ENCODE data around the gene MINAR1. TPM values are rescaled to one million over a fixed set of nuclear protein-coding genes. Genes with fewer than 3 reads are reported as not detected.

MINAR1 gene
- polyA plus RNA-seq, 10 donors = 1.3 to 2.1 (median 1.6) TPM

DNA sequence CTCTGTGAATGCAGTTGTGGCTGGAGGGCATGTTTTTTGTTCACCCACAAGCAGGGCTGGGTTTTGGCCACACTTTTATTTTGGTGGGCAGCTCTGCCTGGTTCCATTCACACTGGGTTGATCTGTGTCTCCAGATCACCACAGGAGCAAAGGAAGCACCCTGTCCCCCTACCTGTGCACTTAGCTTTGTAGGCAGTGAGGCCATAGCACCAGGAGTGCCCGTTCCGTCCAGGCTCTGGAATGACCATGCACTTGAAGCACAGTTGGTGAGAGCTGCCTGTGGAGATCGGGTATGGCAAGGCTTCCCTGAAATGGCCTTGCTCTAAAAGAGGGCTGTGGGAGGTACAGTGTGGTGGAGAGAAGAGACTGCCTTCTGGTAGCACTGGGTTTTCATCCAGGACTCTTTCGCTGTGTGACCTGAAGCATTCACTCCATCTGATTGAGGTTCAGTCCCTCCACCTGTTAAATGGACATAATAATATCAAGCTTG is 31.7 kb downstream of the MINAR1 start:
- no peak for DNase-seq

DNA sequence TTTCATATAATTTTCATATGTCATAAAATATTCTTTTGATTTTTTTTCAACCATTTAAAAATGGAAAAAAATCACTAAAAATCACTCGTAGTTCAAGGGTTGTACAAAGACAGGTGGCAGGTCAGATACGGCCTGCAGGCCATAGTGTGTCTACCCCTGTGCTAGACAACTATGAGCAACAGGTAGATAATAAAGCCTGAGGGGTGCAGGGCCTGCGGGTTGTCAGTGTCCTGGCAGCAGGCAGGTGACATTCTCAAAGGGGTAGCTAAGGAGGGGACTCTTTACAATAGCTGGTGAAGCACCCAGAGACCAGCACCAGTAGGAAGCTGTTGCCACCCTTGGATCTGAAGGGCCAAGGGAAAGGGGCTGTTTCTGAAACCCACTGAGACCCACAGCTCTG is 34.4 kb downstream of the MINAR1 start:
- DNase-seq = no peak

DNA sequence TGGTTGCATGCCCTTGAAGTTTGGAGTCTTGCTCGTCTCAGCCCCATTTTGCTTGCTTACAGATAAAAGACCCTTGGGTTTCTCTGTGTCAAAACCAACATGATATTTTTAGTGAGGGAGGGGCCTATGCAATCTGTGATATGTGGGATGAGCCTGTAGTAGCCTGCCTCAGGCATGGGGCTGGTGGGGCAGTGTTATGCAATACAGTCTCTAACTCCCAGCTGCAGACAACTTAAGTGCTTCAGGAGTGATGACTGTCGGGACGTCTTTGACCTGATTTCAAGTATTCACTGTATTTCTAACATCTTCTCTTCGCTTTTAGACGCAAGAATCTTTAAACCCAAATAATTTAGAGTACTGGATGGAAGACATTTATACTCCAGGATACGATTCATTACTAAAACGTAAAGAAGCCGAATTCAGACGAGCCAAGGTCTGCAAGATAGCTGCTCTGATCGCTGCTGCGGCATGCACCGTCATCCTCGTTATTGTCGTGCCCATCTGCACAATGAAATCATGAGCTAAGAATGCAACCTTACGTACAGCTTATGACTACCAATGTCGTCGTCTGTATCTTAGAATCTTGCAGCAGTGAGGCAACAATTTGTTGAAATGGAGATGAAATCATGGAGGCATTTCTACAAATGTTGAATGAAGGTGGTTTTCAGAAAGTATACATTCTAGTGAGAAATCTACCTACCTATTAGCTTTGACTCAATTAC is 35.9 kb downstream of the MINAR1 start:
- DNase-seq = no peak

DNA sequence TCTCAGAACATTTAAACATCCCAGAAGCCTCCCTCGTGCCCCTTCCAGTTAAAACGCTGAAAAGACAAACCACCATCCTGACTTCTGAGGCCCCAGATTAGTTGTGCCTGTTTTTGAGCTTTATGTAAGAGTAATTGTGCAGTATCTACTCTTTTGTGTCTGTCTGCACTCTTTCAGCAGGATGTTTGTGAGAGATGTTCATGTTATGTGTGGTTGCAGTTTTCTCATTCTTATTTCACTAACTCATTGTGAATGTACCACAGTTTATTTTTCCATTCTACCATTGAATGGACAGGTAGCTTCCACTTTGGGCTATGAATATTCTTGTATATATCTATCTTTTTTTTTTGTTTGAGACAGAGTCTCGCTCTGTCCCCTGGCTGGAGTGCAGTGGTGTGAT is 40.3 kb downstream of the MINAR1 start:
- DNase-seq = no peak

DNA sequence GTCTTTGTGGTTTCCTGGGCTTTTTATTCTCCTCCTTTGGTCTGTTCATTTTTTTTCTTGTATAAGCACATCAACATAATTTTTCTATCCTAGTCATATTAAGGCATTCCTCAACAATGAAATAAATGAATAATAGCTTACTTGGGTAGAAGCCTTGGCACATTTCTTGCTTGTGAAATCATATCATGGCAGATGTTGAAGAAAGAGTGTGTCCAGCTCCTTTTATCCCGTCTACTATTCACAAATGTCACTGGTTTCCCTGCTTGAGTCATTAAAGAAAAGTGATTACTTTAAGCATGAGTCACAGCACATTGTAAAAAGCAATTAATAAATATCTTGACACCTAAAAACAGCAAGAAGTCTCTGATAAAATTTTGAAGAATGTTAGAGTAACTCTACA is 42.1 kb downstream of the MINAR1 start:
- peak; percentile 5 to 47 (median 6) for DNase-seq

DNA sequence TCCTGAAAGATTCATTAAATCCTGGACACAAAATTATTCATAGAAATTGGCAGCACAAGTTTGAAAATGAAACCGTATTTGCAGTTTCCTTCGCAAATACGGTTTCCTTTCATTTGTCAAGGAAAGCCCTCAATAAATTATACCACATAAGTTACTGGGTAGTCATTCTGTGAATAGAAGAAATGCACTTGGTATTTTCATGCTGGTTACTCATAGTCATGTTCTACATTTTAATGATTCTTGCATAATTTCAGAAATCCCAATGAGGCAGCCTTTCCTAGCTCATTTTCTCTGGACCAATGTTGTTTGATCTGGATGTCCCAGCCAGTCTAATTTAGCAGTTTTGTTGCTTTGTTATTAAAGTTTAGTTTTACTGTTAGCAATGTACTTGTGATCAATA is 43.2 kb downstream of the MINAR1 start:
- DNase-seq = peak in 1 of 3 donors; percentile 13

DNA sequence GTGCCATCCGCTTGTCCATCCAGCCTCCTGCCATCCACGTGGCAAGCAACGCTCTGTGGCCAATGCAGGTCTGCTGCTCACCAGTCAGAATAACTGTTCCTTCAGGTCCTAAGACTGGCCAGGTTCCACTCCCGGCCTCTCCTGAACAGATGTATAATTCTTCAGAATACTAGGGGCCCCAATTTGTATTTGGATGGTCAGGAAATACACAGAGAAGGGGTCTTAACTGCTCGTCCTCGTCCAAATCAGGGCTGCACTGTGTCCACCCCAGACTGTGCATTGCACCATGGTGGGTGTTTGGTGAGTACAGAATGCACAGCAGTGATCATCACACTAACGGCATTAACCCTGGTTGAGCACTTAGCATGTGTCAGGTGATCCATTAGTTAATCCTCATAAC is 46.0 kb downstream of the MINAR1 start:
- DNase-seq = no peak

DNA sequence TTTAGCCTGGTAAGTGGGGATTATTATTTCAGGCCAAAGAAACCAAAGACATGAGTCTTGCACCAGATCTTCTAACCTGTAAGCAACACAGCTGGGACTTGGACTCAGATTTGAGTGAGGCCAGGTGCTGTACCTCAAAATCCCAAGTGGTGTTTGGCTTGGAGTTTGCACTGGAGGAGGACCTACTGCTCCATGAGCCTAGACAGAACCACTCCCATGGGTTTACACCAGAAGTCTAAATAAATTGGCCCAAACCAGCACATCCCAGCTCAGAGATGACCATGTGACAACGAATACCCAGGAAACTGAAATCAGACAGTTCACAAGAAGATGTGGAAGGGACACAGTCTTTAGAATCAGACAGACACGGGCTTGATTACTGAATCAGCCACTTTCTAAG is 47.5 kb downstream of the MINAR1 start:
- DNase-seq = no peak

DNA sequence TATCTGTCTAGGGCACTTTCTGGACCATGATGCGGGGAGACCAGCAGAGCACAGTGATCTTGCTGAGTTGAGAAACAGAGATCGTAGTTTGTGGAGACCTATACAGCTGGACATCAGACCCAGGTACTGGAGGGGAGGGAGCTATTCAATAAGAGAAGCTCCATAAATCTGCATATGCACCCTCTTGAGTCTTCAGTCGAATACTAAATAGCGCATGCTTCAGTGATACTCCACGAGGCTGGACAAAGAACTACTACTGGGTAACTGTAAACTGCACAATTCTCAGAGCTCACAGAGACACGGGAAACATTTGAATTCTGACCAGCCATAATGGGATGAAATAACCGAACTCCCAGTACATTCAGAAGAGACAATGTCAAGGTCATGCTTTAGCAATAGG is 49.7 kb downstream of the MINAR1 start:
- DNase-seq = no peak

Other genes starting within 250 kb of the MINAR1 start
- gene ANKRD34C, start 149.6 kb upstream of the MINAR1 start, polyA plus RNA-seq (ENCODE audit: insufficient read length in 10 of 10) = under 1 TPM in 2 of 10 donors, not detected in 8; 0.03 to 0.06 TPM
- gene TMED3, start 121.2 kb upstream of the MINAR1 start, polyA plus RNA-seq (ENCODE audit: insufficient read length in 10 of 10) = 10 to 100 TPM; 35.0 to 59.3 (median 42.6) TPM

Data from muscle of back (tissue), 11 donors.